HG03060 (cell line): ENCODE results near the gene SLC7A6.

Experiments used
- ATAC-seq: cut with Tn5 transposase; IDR thresholded peaks from one replicate; pipeline ENCODE4 v1.9.1; 2021; ENCODE audit warnings: low read depth, moderate number of reproducible peaks; ENCODE audit not compliant: unreplicated experiment

Gene SLC7A6

GRCh38 chr16:68252383-68252782, 11.9 kb upstream of the SLC7A6 start:
- ATAC-seq, result no peak

GRCh38 chr16:68253721-68254120, 10.6 kb upstream of the SLC7A6 start:
- no peak for ATAC-seq

GRCh38 chr16:68255712-68256111, 8.6 kb upstream of the SLC7A6 start:
- ATAC-seq, result no peak

- ATAC-seq, result no peak
Observed at GRCh38 chr16:68257251-68257905, 6.9 kb upstream of the SLC7A6 start.

GRCh38 chr16:68257906-68258800, 6.2 kb upstream of the SLC7A6 start:
- no peak for ATAC-seq

GRCh38 chr16:68259007-68259825, 5.1 kb upstream of the SLC7A6 start:
- ATAC-seq, result no peak

- no peak for ATAC-seq
Observed at GRCh38 chr16:68263559-68264127, 683 bp upstream of the SLC7A6 start.

GRCh38 chr16:68265078-68265920, 973 bp downstream of the SLC7A6 start:
- no peak for ATAC-seq

GRCh38 chr16:68267612-68268405, 3.5 kb downstream of the SLC7A6 start:
- ATAC-seq, result no peak

GRCh38 chr16:68269793-68270192, 5.5 kb downstream of the SLC7A6 start:
- no peak for ATAC-seq

GRCh38 chr16:68270353-68270752, 6.0 kb downstream of the SLC7A6 start:
- ATAC-seq, result no peak

GRCh38 chr16:68272507-68273209, 8.3 kb downstream of the SLC7A6 start:
- ATAC-seq, result no peak

- ATAC-seq, result no peak
Observed at GRCh38 chr16:68273459-68273858, 9.1 kb downstream of the SLC7A6 start.

- ATAC-seq, result no peak
Observed at GRCh38 chr16:68273896-68274295, 9.6 kb downstream of the SLC7A6 start.

- no peak for ATAC-seq
Observed at GRCh38 chr16:68274441-68274840, 10.1 kb downstream of the SLC7A6 start.

- peak; percentile 39 for ATAC-seq
Observed at GRCh38 chr16:68275611-68276191, 11.4 kb downstream of the SLC7A6 start.

GRCh38 chr16:68276223-68276622, 11.9 kb downstream of the SLC7A6 start:
- ATAC-seq, result no peak
